ENCODE measurements around the gene LTA.

DNA sequence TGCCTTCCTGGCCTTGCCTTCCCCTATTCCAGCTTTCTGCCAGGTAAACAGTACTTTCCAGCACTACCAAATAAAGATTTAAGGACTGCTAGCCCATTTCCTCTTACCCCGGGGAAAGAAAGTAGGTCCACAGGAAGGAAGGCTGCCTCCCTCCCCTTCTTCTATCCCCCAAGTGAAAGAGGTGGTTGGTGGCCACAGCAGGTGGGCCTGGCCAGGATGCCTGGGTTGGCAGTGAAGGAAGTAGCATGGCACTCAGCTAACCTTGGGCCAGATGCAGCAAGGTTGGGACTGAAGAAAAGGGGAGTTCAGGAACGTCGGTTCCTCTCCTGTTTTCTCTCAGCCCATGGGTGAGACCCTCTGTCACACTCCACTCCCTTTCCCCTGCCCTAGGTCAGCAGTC, 15.8 kb upstream of the LTA start:
- TF ChIP-seq EZH2 (IDR thresholded peaks at IDR 0.05; ENCODE audit: borderline replicate concordance): no peak
- TF ChIP-seq, protein P1, sequence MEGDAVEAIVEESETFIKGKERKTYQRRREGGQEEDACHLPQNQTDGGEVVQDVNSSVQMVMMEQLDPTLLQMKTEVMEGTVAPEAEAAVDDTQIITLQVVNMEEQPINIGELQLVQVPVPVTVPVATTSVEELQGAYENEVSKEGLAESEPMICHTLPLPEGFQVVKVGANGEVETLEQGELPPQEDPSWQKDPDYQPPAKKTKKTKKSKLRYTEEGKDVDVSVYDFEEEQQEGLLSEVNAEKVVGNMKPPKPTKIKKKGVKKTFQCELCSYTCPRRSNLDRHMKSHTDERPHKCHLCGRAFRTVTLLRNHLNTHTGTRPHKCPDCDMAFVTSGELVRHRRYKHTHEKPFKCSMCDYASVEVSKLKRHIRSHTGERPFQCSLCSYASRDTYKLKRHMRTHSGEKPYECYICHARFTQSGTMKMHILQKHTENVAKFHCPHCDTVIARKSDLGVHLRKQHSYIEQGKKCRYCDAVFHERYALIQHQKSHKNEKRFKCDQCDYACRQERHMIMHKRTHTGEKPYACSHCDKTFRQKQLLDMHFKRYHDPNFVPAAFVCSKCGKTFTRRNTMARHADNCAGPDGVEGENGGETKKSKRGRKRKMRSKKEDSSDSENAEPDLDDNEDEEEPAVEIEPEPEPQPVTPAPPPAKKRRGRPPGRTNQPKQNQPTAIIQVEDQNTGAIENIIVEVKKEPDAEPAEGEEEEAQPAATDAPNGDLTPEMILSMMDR (IDR thresholded peaks at IDR 0.05; ENCODE audit: poor library complexity): no peak
- TF ChIP-seq EZH2phosphoT487 (IDR thresholded peaks at IDR 0.05; ENCODE audit: low read depth, severe bottlenecking, unreplicated experiment): no peak
